ENCODE results near the gene TMEM117. TPM values are rescaled to one million over a fixed set of nuclear protein-coding genes. Genes with fewer than 3 reads are reported as not detected.

The TMEM117 gene
- total RNA-seq (1 to 10 TPM; 3.3 to 4.4 (median 3.9) TPM), total RNA-seq (0.79 to 5.1 (median 3.1) reads per million in 29 experiments)
- total RNA-seq (2013) = 5.4 TPM

GRCh38 chr12:43835656-43836474, at the start of gene TMEM117:
TMEM117 (plus strand) TSS chr12:43836081.
- CTCF ChIA-PET = interaction anchor here (0.6 to 1.4 kb wide), 3 partner anchors 14 to 29 kb away, joined by 3 to 9 read pairs (median 3); partner anchors contain the start of gene TWF1 (in 1 of the 2)
- ATAC-seq (replicated peaks in 1 of 4) = peak; percentile 79 to 83 (median 80)
- H3K9me3 Mint-ChIP-seq = no peaks in the 10 kb centered on the region

GRCh38 chr12:43786899-43787693, 48.8 kb upstream of the TMEM117 start:
- POLR2A ChIA-PET = interaction anchor here in 1 of 2 donors (0.5 kb wide), 1 partner anchor 18 kb away, joined by 3 read pairs; no protein-coding TSS in a partner anchor
- Histone ChIP-seq H3K27ac (ENCODE audit: low read length) (no peak overlapping the region), H3K9me3 (no peaks in the 10 kb centered on the region), H3K36me3 (ENCODE audit: control insufficient read depth in 2 of 2, extremely low read depth in 1 of 2, insufficient read depth in 1 of 2, low read length in 1 of 2) (peaks cover 11 to 59% of the 10 kb centered on the region in 2 donors), H3K27me3 (replicated peaks in 1 of 2; ENCODE audit: control insufficient read depth in 2 of 2, extremely low read depth in 1 of 2, insufficient read depth in 2 of 2, low read length in 1 of 2) (no peaks in the 10 kb centered on the region), H3K4me3 (ENCODE audit: control insufficient read depth in 1 of 2, extremely low read depth in 1 of 2, low read length in 1 of 2) (no peak overlapping the region), H3K4me1 (ENCODE audit: control insufficient read depth in 1 of 2, extremely low read depth in 1 of 2, insufficient read depth in 2 of 2, low read length in 2 of 2) (no peaks in the 10 kb centered on the region)
- no peak overlapping the region for H3K4me3 Mint-ChIP-seq
- H3K27me3 Mint-ChIP-seq = no peaks in the 10 kb centered on the region
- CTCF ChIA-PET = no interaction called here
- ATAC-seq (replicated peaks in 1 of 4) = no peak
- DNase-seq = no peak
- peaks cover 36% of the 10 kb centered on the region for H3K36me3 Mint-ChIP-seq
- H3K27ac Mint-ChIP-seq = peak overlapping the region in 1 of 2 donors; percentile 16
- H3K9me3 Mint-ChIP-seq = no peaks in the 10 kb centered on the region
- no peaks in the 10 kb centered on the region for H3K4me1 Mint-ChIP-seq

More at GRCh38 chr12:43835656-43836474, at the start of gene TMEM117:
- H3K27me3 Mint-ChIP-seq = no peaks in the 10 kb centered on the region
- Histone ChIP-seq H3K36me3 (ENCODE audit: control insufficient read depth in 2 of 2, extremely low read depth in 1 of 2, insufficient read depth in 1 of 2, low read length in 1 of 2) (no peaks in the 10 kb centered on the region), H3K27me3 (replicated peaks in 1 of 2; ENCODE audit: control insufficient read depth in 2 of 2, extremely low read depth in 1 of 2, insufficient read depth in 2 of 2, low read length in 1 of 2) (no peaks in the 10 kb centered on the region), H3K27ac (ENCODE audit: low read length) (peak within 1 kb of the TSS; percentile 78), H3K4me1 (ENCODE audit: control insufficient read depth in 1 of 2, extremely low read depth in 1 of 2, insufficient read depth in 2 of 2, low read length in 2 of 2) (peaks cover 10 to 22% of the 10 kb centered on the region in 2 experiments), H3K4me3 (ENCODE audit: control insufficient read depth in 1 of 2, extremely low read depth in 1 of 2, low read length in 1 of 2) (peak within 1 kb of the TSS; percentile 58 to 74), H3K9me3 (no peaks in the 10 kb centered on the region)
- POLR2A ChIA-PET = interaction anchor here (0.6 to 1.6 kb wide), 3 partner anchors 30 to 33 kb away, joined by 3 to 15 read pairs (median 3); partner anchors contain the start of gene TWF1 (in 2 of the 2)
- WGBS (ENCODE audit: insufficient coverage) = under 1% methylated on average over 103 of the region's 103 CpGs
- H3K4me1 Mint-ChIP-seq = peaks cover 48 to 62% (median 49%) of the 10 kb centered on the region in 3 donors
- no peaks in the 10 kb centered on the region for H3K36me3 Mint-ChIP-seq
- DNase-seq = peak; percentile 12 to 69 (median 52)
- peak within 1 kb of the TSS; percentile 81 to 85 for H3K27ac Mint-ChIP-seq
- H3K4me3 Mint-ChIP-seq = peak within 1 kb of the TSS; percentile 76 to 88 (median 79)

GRCh38 chr12:43789941-43790340, 45.9 kb upstream of the TMEM117 start:
- Mint-ChIP-seq H3K36me3 (peaks cover 24% of the 10 kb centered on the region), H3K4me1 (no peaks in the 10 kb centered on the region), H3K27ac (peak overlapping the region in 1 of 2 donors; percentile 24), H3K9me3 (no peaks in the 10 kb centered on the region), H3K27me3 (no peaks in the 10 kb centered on the region), H3K4me3 (no peak overlapping the region)
- no peaks in the 10 kb centered on the region for H3K9me3 ChIP-seq
- POLR2A ChIA-PET = interaction anchor here in 1 of 2 donors (0.6 kb wide), 1 partner anchor 12 kb away, joined by 5 read pairs; no protein-coding TSS in a partner anchor
- DNase-seq (no peak), ATAC-seq (replicated peaks in 1 of 4) (no peak)
- H3K36me3 ChIP-seq (ENCODE audit: control insufficient read depth in 2 of 2, extremely low read depth in 1 of 2, insufficient read depth in 1 of 2, low read length in 1 of 2) = peaks cover 6 to 31% of the 10 kb centered on the region in 2 donors
- H3K4me3 ChIP-seq (ENCODE audit: control insufficient read depth in 1 of 2, extremely low read depth in 1 of 2, low read length in 1 of 2) = no peak overlapping the region
- H3K27me3 ChIP-seq (replicated peaks in 1 of 2; ENCODE audit: control insufficient read depth in 2 of 2, extremely low read depth in 1 of 2, insufficient read depth in 2 of 2, low read length in 1 of 2) = no peaks in the 10 kb centered on the region
- H3K4me1 ChIP-seq (ENCODE audit: control insufficient read depth in 1 of 2, extremely low read depth in 1 of 2, insufficient read depth in 2 of 2, low read length in 2 of 2) = no peaks in the 10 kb centered on the region
- CTCF ChIA-PET = interaction anchor here (0.6 to 0.8 kb wide), 4 partner anchors 9 to 1685 kb away, joined by 3 to 5 read pairs (median 4); no protein-coding TSS in a partner anchor
- no peak overlapping the region for H3K27ac ChIP-seq (ENCODE audit: low read length)

GRCh38 chr12:43795716-43796280, 40.1 kb upstream of the TMEM117 start:
- Mint-ChIP-seq H3K4me1 (peaks cover 0 to 3% (median 2%) of the 10 kb centered on the region in 3 donors), H3K9me3 (no peaks in the 10 kb centered on the region), H3K27me3 (no peaks in the 10 kb centered on the region), H3K27ac (no peak overlapping the region), H3K4me3 (no peak overlapping the region), H3K36me3 (peaks cover 31% of the 10 kb centered on the region)
- DNase-seq (no peak), ATAC-seq (replicated peaks in 1 of 4) (no peak)
- ChIA-PET POLR2A (no interaction called here), CTCF (interaction anchor here (0.5 to 1.5 kb wide), 3 partner anchors 12 to 86 kb away, joined by 3 to 6 read pairs (median 3); no protein-coding TSS in a partner anchor)
- Histone ChIP-seq H3K36me3 (ENCODE audit: control insufficient read depth in 2 of 2, extremely low read depth in 1 of 2, insufficient read depth in 1 of 2, low read length in 1 of 2) (peaks cover 0 to 47% of the 10 kb centered on the region in 2 donors), H3K9me3 (no peaks in the 10 kb centered on the region), H3K27ac (ENCODE audit: low read length) (no peak overlapping the region), H3K4me3 (ENCODE audit: control insufficient read depth in 1 of 2, extremely low read depth in 1 of 2, low read length in 1 of 2) (no peak overlapping the region), H3K4me1 (ENCODE audit: control insufficient read depth in 1 of 2, extremely low read depth in 1 of 2, insufficient read depth in 2 of 2, low read length in 2 of 2) (no peaks in the 10 kb centered on the region), H3K27me3 (replicated peaks in 1 of 2; ENCODE audit: control insufficient read depth in 2 of 2, extremely low read depth in 1 of 2, insufficient read depth in 2 of 2, low read length in 1 of 2) (no peaks in the 10 kb centered on the region)
- WGBS (ENCODE audit: insufficient coverage) = no CpG with 5 or more reads among the region's 2 CpGs

GRCh38 chr12:43797561-43798217, 38.2 kb upstream of the TMEM117 start:
- Mint-ChIP-seq H3K4me1 (peaks cover 0 to 11% (median 8%) of the 10 kb centered on the region in 3 donors), H3K27me3 (no peaks in the 10 kb centered on the region), H3K36me3 (peaks cover 31% of the 10 kb centered on the region), H3K27ac (peak overlapping the region in 1 of 2 donors; percentile 17), H3K4me3 (no peak overlapping the region), H3K9me3 (no peaks in the 10 kb centered on the region)
- ChIA-PET CTCF (no interaction called here), POLR2A (interaction anchor here in 1 of 2 donors (0.9 kb wide), 1 partner anchor 19 kb away, joined by 3 read pairs; no protein-coding TSS in a partner anchor)
- Histone ChIP-seq H3K36me3 (ENCODE audit: control insufficient read depth in 2 of 2, extremely low read depth in 1 of 2, insufficient read depth in 1 of 2, low read length in 1 of 2) (peaks cover 0 to 55% of the 10 kb centered on the region in 2 donors), H3K4me1 (ENCODE audit: control insufficient read depth in 1 of 2, extremely low read depth in 1 of 2, insufficient read depth in 2 of 2, low read length in 2 of 2) (peaks cover 0 to under 1% of the 10 kb centered on the region in 2 experiments), H3K27me3 (replicated peaks in 1 of 2; ENCODE audit: control insufficient read depth in 2 of 2, extremely low read depth in 1 of 2, insufficient read depth in 2 of 2, low read length in 1 of 2) (no peaks in the 10 kb centered on the region), H3K27ac (ENCODE audit: low read length) (no peak overlapping the region), H3K4me3 (ENCODE audit: control insufficient read depth in 1 of 2, extremely low read depth in 1 of 2, low read length in 1 of 2) (no peak overlapping the region), H3K9me3 (no peaks in the 10 kb centered on the region)
- DNase-seq (no peak), ATAC-seq (replicated peaks in 1 of 4) (no peak)
- no CpG with 5 or more reads among the region's 4 CpGs for WGBS (ENCODE audit: insufficient coverage)
